Gastroesophageal sphincter (tissue), 4 donors: ENCODE data around the gene SLC7A8. TPM values are rescaled to one million over a fixed set of nuclear protein-coding genes. Genes with fewer than 3 reads are reported as not detected.
A peak's percentile ranks its signal among the peaks of the same experiment; 100 is the strongest.

ENCODE experiments used
- ATAC-seq: fragments of 150-250 bp; one replicate; pipeline ENCODE4 v1.9.1; 2016; ENCODE audit warnings: mild to moderate bottlenecking, moderate library complexity
- H3K27ac ChIP-seq, 4 donors: fragments of 200-600 bp; sonication (generic) in 3 of 4; 1 replicate in 3 of 4; 2 replicates in 1 of 4; pipeline ENCODE4 v1.5.1; 2016 to 2019
- H3K27me3 ChIP-seq: fragments of 200-600 bp; sonication (generic); one replicate; pipeline ENCODE4 v1.5.1; 2019
- H3K36me3 ChIP-seq, 2 donors: fragments of 200-600 bp; sonication (generic); one replicate each; pipeline ENCODE4 v1.5.1; 2019; ENCODE audit warnings: control low read depth in 1 of 2
- H3K4me1 ChIP-seq, 3 donors: fragments of 200-600 bp; sonication (generic); 1 replicate in 2 of 3; 2 replicates in 1 of 3; pipeline ENCODE4 v1.5.1; 2016 to 2019; ENCODE audit warnings: control low read depth in 2 of 3
- H3K4me3 ChIP-seq, 2 donors: fragments of 200-600 bp; sonication (generic); one replicate each; pipeline ENCODE4 v1.5.1; 2019; ENCODE audit warnings: mild to moderate bottlenecking in 1 of 2, moderate library complexity in 1 of 2
- H3K9me3 ChIP-seq, 3 donors: fragments of 200-600 bp; sonication (generic); one replicate each; pipeline ENCODE4 v1.5.1; 2017 to 2019; ENCODE audit warnings: control low read depth in 2 of 3
- CTCF ChIP-seq, 4 experiments: fragments of 200-600 bp in 2 of 4; fragments of 450-650 bp in 2 of 4; sonication (generic) in 1 of 4; IDR thresholded peaks; one replicate each; pipeline ENCODE4 v1.5.1; 2017 to 2019; ENCODE audit warnings: antibody characterized with exemption in 4 of 4, mild to moderate bottlenecking in 2 of 4, moderate library complexity in 2 of 4
- EP300 ChIP-seq: sonication (generic); formaldehyde crosslinking; IDR thresholded peaks from one replicate; pipeline ENCODE4 v1.6.1; 2017; ENCODE audit warnings: antibody characterized with exemption, mild to moderate bottlenecking
- POLR2A ChIP-seq, 2 donors: fragments of 450-650 bp; IDR thresholded peaks; one replicate each; pipeline ENCODE4 v1.6.1; 2017; ENCODE audit warnings: antibody characterized with exemption in 2 of 2, mild to moderate bottlenecking in 2 of 2, moderate library complexity in 1 of 2
- POLR2AphosphoS5 ChIP-seq: sonication (generic); formaldehyde crosslinking; IDR thresholded peaks from one replicate; pipeline ENCODE4 v1.6.1; 2017; ENCODE audit warnings: antibody characterized with exemption
- WGBS, 2 donors: methylation state at CpG; one replicate each; pipeline ENCODE4 v1.1.5; 2018; ENCODE audit warnings: low coverage in 1 of 2; 5-methylcytosine and 5-hydroxymethylcytosine counted together
- total RNA-seq, 4 donors: library from RNA; depleted of rRNA; stranded (reverse); fragments of >200 nt; gene quantifications; one replicate each; pipeline ENCODE4 v1.1.0, GENCODE V29; 2016

Gene SLC7A8
- total RNA-seq, 4 donors from 2014 or later, result 21.6 to 56.7 (median 32.2) TPM

GRCh38 chr14:23146351-23146910, 37.0 kb downstream of the SLC7A8 start:
- ATAC-seq, result no peak
- TF ChIP-seq POLR2AphosphoS5 (no peak), EP300 (no peak), CTCF (IDR thresholded peaks at IDR 0.05) (no peak), POLR2A (IDR thresholded peaks at IDR 0.05) (no peak)
- no peaks in the 10 kb centered on the region for H3K27me3 ChIP-seq
- WGBS, 2 donors, result no CpG with 5 or more reads among the region's 2 CpGs
- no peaks in the 10 kb centered on the region for H3K9me3 ChIP-seq
- H3K36me3 ChIP-seq, result peaks cover 0 to 20% of the 10 kb centered on the region in 2 donors
- H3K4me1 ChIP-seq, result peaks cover 12 to 100% (median 12%) of the 10 kb centered on the region in 3 donors
- H3K4me3 ChIP-seq, result no peak overlapping the region
- H3K27ac ChIP-seq, result peak overlapping the region; percentile 89 to 95 (median 90)

GRCh38 chr14:23145794-23146350, 37.6 kb downstream of the SLC7A8 start:
- H3K27me3 ChIP-seq, result no peaks in the 10 kb centered on the region
- peak; percentile 74 for ATAC-seq
- WGBS, 2 donors, result 19 to 49% methylated on average over 3 to 4 of the region's 4 CpGs
- peaks cover 0 to 19% of the 10 kb centered on the region in 2 donors for H3K36me3 ChIP-seq
- H3K9me3 ChIP-seq, result no peaks in the 10 kb centered on the region
- no peak overlapping the region for H3K4me3 ChIP-seq
- peaks cover 12 to 100% (median 12%) of the 10 kb centered on the region in 3 donors for H3K4me1 ChIP-seq
- peak overlapping the region; percentile 89 to 95 (median 90) for H3K27ac ChIP-seq
- TF ChIP-seq POLR2AphosphoS5, result peak; percentile 88
- no peak for TF ChIP-seq CTCF (IDR thresholded peaks at IDR 0.05)
- TF ChIP-seq EP300, result peak; percentile 63

- 63 to 91% methylated on average over 1 of the region's 1 CpG for WGBS, 2 donors
- Histone ChIP-seq H3K4me3 (no peak overlapping the region), H3K36me3 (peaks cover 0 to 31% of the 10 kb centered on the region in 2 donors), H3K27ac (peak overlapping the region in 3 of 4 donors; percentile 84 to 95 (median 90)), H3K9me3 (no peaks in the 10 kb centered on the region), H3K4me1 (peaks cover 12 to 87% (median 12%) of the 10 kb centered on the region in 3 donors), H3K27me3 (no peaks in the 10 kb centered on the region)
- ATAC-seq, result no peak
- TF ChIP-seq POLR2AphosphoS5, result no peak
- TF ChIP-seq CTCF (IDR thresholded peaks at IDR 0.05), result no peak
- no peak for TF ChIP-seq EP300
- no peak for TF ChIP-seq POLR2A (IDR thresholded peaks at IDR 0.05)
These were observed 39.5 kb downstream of the SLC7A8 start for GRCh38 chr14:23143911-23144310.

- no peak for ATAC-seq
- 86% methylated on average over 3 of the region's 4 CpGs; no CpG with 5 or more reads in 1 of the 2 donors for WGBS, 2 donors
- H3K4me1 ChIP-seq, result peaks cover 12 to 87% (median 14%) of the 10 kb centered on the region in 3 donors
- peaks cover 0 to 42% of the 10 kb centered on the region in 2 donors for H3K36me3 ChIP-seq
- no peaks in the 10 kb centered on the region for H3K27me3 ChIP-seq
- peak overlapping the region; percentile 72 to 95 (median 87) for H3K27ac ChIP-seq
- no peak overlapping the region for H3K4me3 ChIP-seq
- H3K9me3 ChIP-seq, result no peaks in the 10 kb centered on the region
- no peak for TF ChIP-seq POLR2AphosphoS5
- no peak for TF ChIP-seq EP300
- TF ChIP-seq CTCF (IDR thresholded peaks at IDR 0.05), result no peak
- TF ChIP-seq POLR2A (IDR thresholded peaks at IDR 0.05), result no peak
These were observed 40.6 kb downstream of the SLC7A8 start for GRCh38 chr14:23142826-23143225.
